ENCODE measurements around the gene OR2A42.
"Not testable (repeated sequence)": the region's sequence is repeated elsewhere in the genome, so short reads cannot be mapped to it uniquely, and the experiment has no call there.

- not testable (repeated sequence) for TF ChIP-seq SP2 (tag by site-specific recombination; IDR thresholded peaks at IDR 0.05); ZNF529 (tag by site-specific recombination; IDR thresholded peaks at IDR 0.05; ENCODE audit: insufficient replicate concordance); ZNF121 (tag by site-specific recombination; IDR thresholded peaks at IDR 0.05); ZNF114 (tag by site-specific recombination; IDR thresholded peaks at IDR 0.05); REST (tag by site-specific recombination; IDR thresholded peaks at IDR 0.05); ZNF274 (IDR thresholded peaks at IDR 0.05; ENCODE audit: low read length); ZNF274 (tag by site-specific recombination; IDR thresholded peaks at IDR 0.05; ENCODE audit: borderline replicate concordance); ZNF175 (tag by site-specific recombination; IDR thresholded peaks at IDR 0.05)
These were observed 20.3 kb downstream of the OR2A42 start for GRCh38 chr7:144219149-144219548.
